GM12892 (cell line): ENCODE measurements around the gene HDAC4.
"Not testable (repeated sequence)": the region's sequence is repeated elsewhere in the genome, so short reads cannot be mapped to it uniquely, and the experiment has no call there.

Source experiments
- DNase-seq: peaks from one replicate; pipeline ENCODE4 v3.0.0; 2011; ENCODE audit not compliant: insufficient read length
- FAIRE-seq: peaks from 2 replicates; lab custom pipeline; 2011; peaks lifted over from hg19 to GRCh38; lab: Jason Lieb, UNC
- POLR2A ChIP-seq: IDR thresholded peaks from 2 replicates; pipeline ENCODE4 v1.6.1; 2011; ENCODE audit warnings: low read depth, low read length, control low read depth
- POLR2AphosphoS5 ChIP-seq: IDR thresholded peaks from 2 replicates; pipeline ENCODE4 v1.6.1; 2011; ENCODE audit warnings: low read depth, low read length, control low read depth
- TAF1 ChIP-seq: IDR thresholded peaks from 2 replicates; pipeline ENCODE4 v1.6.1; 2011; ENCODE audit warnings: low read depth, mild to moderate bottlenecking, control low read depth, low read length, borderline replicate concordance

Gene HDAC4

GRCh38 chr2:239287461-239287860, 113.4 kb downstream of the HDAC4 start:
- no peak for TF ChIP-seq POLR2AphosphoS5
- TF ChIP-seq TAF1 = no peak
- no peak for TF ChIP-seq POLR2A
- FAIRE-seq (no peak), DNase-seq (no peak)

GRCh38 chr2:239286901-239287300, 113.9 kb downstream of the HDAC4 start:
- DNase-seq = no peak
- no peak for TF ChIP-seq TAF1
- no peak for TF ChIP-seq POLR2A
- no peak for TF ChIP-seq POLR2AphosphoS5
- FAIRE-seq = no peak

- TF ChIP-seq POLR2A (no peak), POLR2AphosphoS5 (no peak), TAF1 (no peak)
- FAIRE-seq (no peak), DNase-seq (no peak)
Measured at GRCh38 chr2:239285932-239286230, 114.9 kb downstream of the HDAC4 start.

GRCh38 chr2:239285071-239285931, 115.5 kb downstream of the HDAC4 start:
- TF ChIP-seq POLR2A = no peak
- TF ChIP-seq TAF1 = no peak
- TF ChIP-seq POLR2AphosphoS5 = no peak
- DNase-seq (no peak), FAIRE-seq (no peak)

GRCh38 chr2:239283961-239284795, 116.6 kb downstream of the HDAC4 start:
- no peak for FAIRE-seq
- no peak for DNase-seq
- TF ChIP-seq POLR2AphosphoS5 = no peak
- no peak for TF ChIP-seq POLR2A
- TF ChIP-seq TAF1 = no peak

- FAIRE-seq (no peak), DNase-seq (no peak)
- TF ChIP-seq POLR2AphosphoS5 (no peak), TAF1 (no peak), POLR2A (no peak)
Measured at GRCh38 chr2:239283288-239283945, 117.4 kb downstream of the HDAC4 start.

GRCh38 chr2:239282448-239283287, 118.2 kb downstream of the HDAC4 start:
- no peak for FAIRE-seq
- DNase-seq = no peak
- TF ChIP-seq TAF1 (no peak), POLR2A (no peak), POLR2AphosphoS5 (no peak)

- DNase-seq, FAIRE-seq: not testable (repeated sequence)
Measured at GRCh38 chr2:239280296-239281017, 120.4 kb downstream of the HDAC4 start.

- FAIRE-seq = no peak
- DNase-seq = no peak
- TF ChIP-seq TAF1 (no peak), POLR2A (no peak), POLR2AphosphoS5 (no peak)
Measured at GRCh38 chr2:239279508-239280295, 121.1 kb downstream of the HDAC4 start.
